ENCODE results near the gene RALGAPB. TPM values are rescaled to one million over a fixed set of nuclear protein-coding genes. Genes with fewer than 3 reads are reported as not detected.
A peak's percentile ranks its signal among the peaks of the same experiment; 100 is the strongest.

Gene RALGAPB
- total and polyA plus RNA-seq, 2 of the 13 experiments (the other 11 are each of a cell fraction or from before 2014, with no cell fraction given) = 17.6 to 30.6 TPM

- FAIRE-seq = no peak
- ChIA-PET CTCF (ENCODE audit: low intra/inter-chr PET ratio, low total read pairs) (no interaction called here), POLR2A (no interaction called here)
- ATAC-seq = peak; percentile 71
- H3K9ac ChIP-seq (ENCODE audit: insufficient read depth, low read depth, low read length) = no peak overlapping the region
- peaks cover 6% of the 10 kb centered on the region; the same call in 1 of the 2 replicates for H3K4me1 ChIP-seq (ENCODE audit: insufficient read depth, low read length)
- intact Hi-C loops (cut with micrococcal nuclease; ENCODE audit: unreplicated experiment) = no loop called here
- WGBS (ENCODE audit: low lambda C conversion rate) = 91% methylated on average over 1 of the region's 1 CpG
- H3K79me2 ChIP-seq (ENCODE audit: insufficient read depth, low read length) = no peaks in the 10 kb centered on the region
- H3K27ac ChIP-seq (ENCODE audit: extremely low read length, insufficient read depth, low read length) = no peak overlapping the region
- H3K27me3 ChIP-seq (ENCODE audit: control insufficient read depth in 1 of 2, insufficient read depth in 2 of 2, low read length in 2 of 2) = no peaks in the 10 kb centered on the region
- DNase-seq (ENCODE audit: low spot score) = peak; percentile 16
- peaks cover 44 to 80% of the 10 kb centered on the region in 2 experiments for H3K36me3 ChIP-seq (replicated peaks in 1 of 2; ENCODE audit: control insufficient read depth in 1 of 2, insufficient read depth in 2 of 2, low read length in 2 of 2)
- H3K4me2 ChIP-seq (ENCODE audit: low read depth, low read length) = no peak overlapping the region
- H4K20me1 ChIP-seq (ENCODE audit: insufficient read depth, low read length) = no peaks in the 10 kb centered on the region
- no peaks in the 10 kb centered on the region for H3K9me3 ChIP-seq (ENCODE audit: low read length)
- H2AFZ ChIP-seq (ENCODE audit: low read length) = no peak overlapping the region
- H3K4me3 ChIP-seq (replicated peaks in 1 of 3; ENCODE audit: insufficient read depth in 1 of 3, low read depth in 2 of 3, low read length in 3 of 3) = no peak overlapping the region
- BruUV-seq (replicated peaks) = no TSS peak
- in situ Hi-C loops (cut with HindIII; ENCODE audit: extremely low pct_ligation_motif_present, low pct_unique_long_range_greater_than_20kb) = no loop called here
- TF ChIP-seq YEATS2 (CRISPR knock-in tag; IDR thresholded peaks at IDR 0.05; ENCODE audit: borderline replicate concordance) (no peak), ZNF740 (CRISPR knock-in tag; IDR thresholded peaks at IDR 0.05) (no peak), ZBED4 (CRISPR knock-in tag; IDR thresholded peaks at IDR 0.05; ENCODE audit: borderline replicate concordance) (no peak), ZC3H13 (CRISPR knock-in tag; IDR thresholded peaks at IDR 0.05) (no peak), ATF7 (IDR thresholded peaks at IDR 0.05) (no peak), ATF7 (CRISPR knock-in tag; IDR thresholded peaks at IDR 0.05) (no peak), ZBTB7A (CRISPR knock-in tag; IDR thresholded peaks at IDR 0.05) (no peak), SRSF1 (optimal IDR thresholded peaks at IDR 0.05; ENCODE audit: low read depth, low read length) (no peak), ZNF207 (IDR thresholded peaks at IDR 0.05; ENCODE audit: borderline replicate concordance) (no peak), NFAT5 (CRISPR knock-in tag; IDR thresholded peaks at IDR 0.05) (no peak), NR2C2 (CRISPR knock-in tag; IDR thresholded peaks at IDR 0.05; ENCODE audit: borderline replicate concordance) (no peak), HIC2 (CRISPR knock-in tag; IDR thresholded peaks at IDR 0.05; ENCODE audit: low read depth) (no peak), SP5 (CRISPR knock-in tag; IDR thresholded peaks at IDR 0.05; ENCODE audit: borderline replicate concordance, low read depth) (no peak), MIER3 (CRISPR knock-in tag; IDR thresholded peaks at IDR 0.05; ENCODE audit: borderline replicate concordance) (no peak), GABPB1 (CRISPR knock-in tag; IDR thresholded peaks at IDR 0.05) (no peak)
Measured at GRCh38 chr20:38550274-38550673, 77.6 kb downstream of the RALGAPB start.
